Fibroblast of lung (primary cell): ENCODE results near the gene CCAR1. TPM values are rescaled to one million over a fixed set of nuclear protein-coding genes. Genes with fewer than 3 reads are reported as not detected.
"Not testable (repeated sequence)": the region's sequence is repeated elsewhere in the genome, so short reads cannot be mapped to it uniquely, and the experiment has no call there.

Experiments used
- DNase-seq, 2 donors: peaks; one replicate each; pipeline versions ENCODE4 v3.0.0 to v3.0.0-alpha.2; 2010; ENCODE audit warnings: low read depth in 2 of 2
- H2AFZ ChIP-seq: 2 replicates; pipeline ENCODE4 v1.5.1; 2012; ENCODE audit warnings: low read length, control low read depth, inconsistent platforms
- H3K27ac ChIP-seq: 2 replicates; pipeline ENCODE4 v1.5.1; 2011; ENCODE audit warnings: low read length, control low read depth; ENCODE audit not compliant: insufficient read depth
- H3K27me3 ChIP-seq: 2 replicates; pipeline ENCODE4 v1.5.1; 2011; ENCODE audit warnings: mild to moderate bottlenecking, low read length; ENCODE audit not compliant: control insufficient read depth, insufficient read depth
- H3K36me3 ChIP-seq: 2 replicates; pipeline ENCODE4 v1.5.1; 2011; ENCODE audit warnings: low read length; ENCODE audit not compliant: control insufficient read depth, insufficient read depth
- H3K4me1 ChIP-seq: 2 replicates; pipeline ENCODE4 v1.5.1; 2011; ENCODE audit warnings: low read length; ENCODE audit not compliant: control insufficient read depth, insufficient read depth; ENCODE audit errors: extremely low read depth
- H3K4me2 ChIP-seq: 2 replicates; pipeline ENCODE4 v1.5.1; 2011; ENCODE audit warnings: low read length, control low read depth; ENCODE audit not compliant: insufficient read depth; ENCODE audit errors: extremely low read depth
- H3K4me3 ChIP-seq, 4 experiments: fragments of 200-600 bp in 1 of 4; sonication (generic) in 1 of 4; replicated peaks in 1 of 4; 2 replicates each; pipeline ENCODE4 v1.5.1; 2011 to 2016; ENCODE audit warnings: low read length in 4 of 4, low read depth in 3 of 4, mild to moderate bottlenecking in 3 of 4, control low read depth in 2 of 4, inconsistent platforms in 1 of 4, mixed read lengths in 1 of 4; ENCODE audit not compliant: insufficient read depth in 1 of 4; ENCODE audit errors: control extremely low read depth in 1 of 4
- H3K79me2 ChIP-seq: 2 replicates; pipeline ENCODE4 v1.5.1; 2012; ENCODE audit warnings: mild to moderate bottlenecking, low read length, inconsistent platforms; ENCODE audit not compliant: control insufficient read depth, insufficient read depth
- H3K9ac ChIP-seq: 2 replicates; pipeline ENCODE4 v1.5.1; 2011; ENCODE audit warnings: mild to moderate bottlenecking, low read length, control low read depth; ENCODE audit not compliant: insufficient read depth
- H3K9me3 ChIP-seq: 2 replicates; pipeline ENCODE4 v1.5.1; 2012; ENCODE audit warnings: low read depth, low read length; ENCODE audit not compliant: control insufficient read depth, insufficient read depth
- H4K20me1 ChIP-seq: 2 replicates; pipeline ENCODE4 v1.5.1; 2011; ENCODE audit warnings: low read length; ENCODE audit not compliant: control insufficient read depth, insufficient read depth; ENCODE audit errors: extremely low read depth
- EZH2 ChIP-seq: IDR thresholded peaks from 2 replicates; pipeline ENCODE4 v1.5.1; 2012; ENCODE audit warnings: low read length, control low read depth, mild to moderate bottlenecking; ENCODE audit errors: missing control alignments
- polyA plus RNA-seq, 2 donors: library from polyadenylated mRNA; depleted of rRNA in 1 of 2; stranded (reverse) in 1 of 2; unstranded in 1 of 2; fragments of >200 nt; gene quantifications; 2 replicates each; pipeline ENCODE4 v1.2.1, GENCODE V29; 2011 to 2012; ENCODE audit warnings: missing spikeins in 1 of 2
- total RNA-seq: library from RNA; depleted of rRNA; stranded (reverse); fragments of >200 nt; gene quantifications from 2 replicates; pipeline ENCODE4 v1.2.1, GENCODE V29; 2014
- TF ChIP-seq, protein P1 (sequence below), 2 donors: IDR thresholded peaks in 1 of 2; conservative IDR thresholded peaks in 1 of 2; 1 replicate in 1 of 2; 2 replicates in 1 of 2; pipeline ENCODE4 v1.5.1; 2011 to 2012; ENCODE audit warnings: low read length in 2 of 2, control low read depth in 1 of 2, inconsistent platforms in 1 of 2, low read depth in 1 of 2, mild to moderate bottlenecking in 1 of 2

The CCAR1 gene
- total and polyA plus RNA-seq, 2 donors (not counting 1 experiment from before 2014, with no cell fraction given) = 24.9 to 54.9 TPM

DNA sequence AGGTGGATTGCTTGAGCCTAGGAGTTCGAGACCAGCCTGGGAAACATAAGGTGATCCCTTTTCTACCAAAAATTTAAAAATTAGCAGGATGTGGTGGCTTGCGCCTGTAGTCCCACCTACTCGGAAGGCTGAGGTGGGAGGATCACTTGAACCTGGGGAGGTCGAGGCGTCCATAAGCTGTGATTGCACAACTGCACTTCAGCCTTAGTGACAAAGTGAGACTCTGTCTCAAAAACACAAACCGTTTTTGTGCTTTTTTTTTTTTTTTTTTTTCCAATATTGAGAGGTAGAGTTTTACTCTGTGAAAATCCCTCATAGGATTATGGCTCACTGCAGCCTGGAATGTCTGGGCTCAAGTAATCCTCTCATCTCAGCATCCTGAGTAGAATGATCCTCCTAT, 14.1 kb downstream of the CCAR1 start:
- Histone ChIP-seq H3K36me3 (peaks cover 14% of the 10 kb centered on the region), H3K79me2 (peaks cover 12% of the 10 kb centered on the region), H3K4me3 (no peak overlapping the region), H3K4me1 (no peaks in the 10 kb centered on the region), H4K20me1 (no peaks in the 10 kb centered on the region), H3K9me3 (no peaks in the 10 kb centered on the region), H3K4me2 (no peak overlapping the region), H3K27ac (no peak overlapping the region), H3K9ac (no peak overlapping the region), H2AFZ (no peak overlapping the region), H3K27me3 (no peaks in the 10 kb centered on the region)
- TF ChIP-seq EZH2 = no peak
- TF ChIP-seq, protein P1, sequence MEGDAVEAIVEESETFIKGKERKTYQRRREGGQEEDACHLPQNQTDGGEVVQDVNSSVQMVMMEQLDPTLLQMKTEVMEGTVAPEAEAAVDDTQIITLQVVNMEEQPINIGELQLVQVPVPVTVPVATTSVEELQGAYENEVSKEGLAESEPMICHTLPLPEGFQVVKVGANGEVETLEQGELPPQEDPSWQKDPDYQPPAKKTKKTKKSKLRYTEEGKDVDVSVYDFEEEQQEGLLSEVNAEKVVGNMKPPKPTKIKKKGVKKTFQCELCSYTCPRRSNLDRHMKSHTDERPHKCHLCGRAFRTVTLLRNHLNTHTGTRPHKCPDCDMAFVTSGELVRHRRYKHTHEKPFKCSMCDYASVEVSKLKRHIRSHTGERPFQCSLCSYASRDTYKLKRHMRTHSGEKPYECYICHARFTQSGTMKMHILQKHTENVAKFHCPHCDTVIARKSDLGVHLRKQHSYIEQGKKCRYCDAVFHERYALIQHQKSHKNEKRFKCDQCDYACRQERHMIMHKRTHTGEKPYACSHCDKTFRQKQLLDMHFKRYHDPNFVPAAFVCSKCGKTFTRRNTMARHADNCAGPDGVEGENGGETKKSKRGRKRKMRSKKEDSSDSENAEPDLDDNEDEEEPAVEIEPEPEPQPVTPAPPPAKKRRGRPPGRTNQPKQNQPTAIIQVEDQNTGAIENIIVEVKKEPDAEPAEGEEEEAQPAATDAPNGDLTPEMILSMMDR (conservative IDR thresholded peaks at IDR 0.05 in 1 of 2, IDR thresholded peaks at IDR 0.05 in 1 of 2; ENCODE audit: low read depth in 1 of 2, low read length in 2 of 2) = no peak
- no peak for DNase-seq

GRCh38 chr10:68735739-68736138, 14.7 kb downstream of the CCAR1 start:
- not testable (repeated sequence) for H3K27me3 ChIP-seq, H3K4me3 ChIP-seq, H3K27ac ChIP-seq, H3K9ac ChIP-seq, H3K9me3 ChIP-seq, H3K4me2 ChIP-seq, H4K20me1 ChIP-seq, H2AFZ ChIP-seq, DNase-seq, H3K4me1 ChIP-seq
- Histone ChIP-seq H3K79me2 (peaks cover 12% of the 10 kb centered on the region), H3K36me3 (peaks cover 14% of the 10 kb centered on the region)

GRCh38 chr10:68740676-68741075, 19.6 kb downstream of the CCAR1 start:
- not testable (repeated sequence) for H3K4me1 ChIP-seq, DNase-seq, H4K20me1 ChIP-seq, H2AFZ ChIP-seq, H3K27ac ChIP-seq, H3K9ac ChIP-seq, H3K4me2 ChIP-seq, H3K4me3 ChIP-seq, H3K27me3 ChIP-seq, H3K79me2 ChIP-seq, H3K9me3 ChIP-seq
- H3K36me3 ChIP-seq = peaks cover 16% of the 10 kb centered on the region

- TF ChIP-seq EZH2 = no peak
- TF ChIP-seq, protein P1 (conservative IDR thresholded peaks at IDR 0.05 in 1 of 2, IDR thresholded peaks at IDR 0.05 in 1 of 2; ENCODE audit: low read depth in 1 of 2, low read length in 2 of 2) = no peak
- H4K20me1 ChIP-seq = no peaks in the 10 kb centered on the region
- H2AFZ ChIP-seq = no peak overlapping the region
- no peaks in the 10 kb centered on the region for H3K79me2 ChIP-seq
- no peak for DNase-seq
- H3K36me3 ChIP-seq = peaks cover 14% of the 10 kb centered on the region
- H3K27ac ChIP-seq = no peak overlapping the region
- no peaks in the 10 kb centered on the region for H3K9me3 ChIP-seq
- H3K9ac ChIP-seq = no peak overlapping the region
- H3K4me2 ChIP-seq = no peak overlapping the region
- H3K4me3 ChIP-seq = no peak overlapping the region
- no peaks in the 10 kb centered on the region for H3K27me3 ChIP-seq
- H3K4me1 ChIP-seq = no peaks in the 10 kb centered on the region
Observed at GRCh38 chr10:68742397-68742796, 21.4 kb downstream of the CCAR1 start.
